Measurements from ENCODE around the gene BCL7A.

The BCL7A gene

DNA sequence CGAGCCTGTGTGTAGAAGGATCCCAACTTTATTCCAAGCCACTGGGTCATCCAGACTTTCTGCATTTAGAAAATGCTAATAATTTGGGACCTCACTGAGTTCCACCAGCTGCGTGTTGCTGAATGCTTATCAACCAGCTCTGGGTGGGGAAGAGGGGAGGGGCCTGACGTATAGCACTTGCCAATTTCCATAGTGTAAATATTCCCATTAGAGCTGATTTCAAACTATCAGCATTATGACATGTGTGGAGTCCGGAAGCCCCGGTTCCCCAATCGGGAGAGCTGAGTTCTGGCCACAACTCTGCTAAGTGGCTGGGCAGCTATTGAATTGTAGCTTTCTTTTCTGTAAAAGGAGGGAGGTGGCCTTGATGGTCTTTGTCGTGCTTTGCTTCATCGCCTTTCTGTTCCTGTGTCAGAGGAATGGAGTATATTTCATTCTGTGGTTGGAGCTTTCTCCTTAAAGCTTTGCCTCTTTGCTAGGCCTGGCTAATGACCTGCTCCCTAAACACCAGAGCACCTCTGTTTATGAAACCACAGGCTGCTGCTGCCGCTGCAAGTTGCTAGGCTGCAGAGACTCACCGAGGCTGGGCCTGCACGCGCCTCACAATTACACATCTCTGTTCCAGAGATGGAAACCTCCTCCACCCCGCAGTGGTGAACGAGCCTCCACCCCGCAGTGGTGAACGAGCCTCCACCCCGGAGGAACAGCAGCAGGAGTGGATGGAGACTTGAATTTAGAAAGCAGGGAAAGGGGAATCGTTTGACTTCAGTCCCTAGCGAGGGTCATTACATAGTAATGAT is 7.7 kb upstream of the BCL7A start:
- no peaks in the 10 kb centered on the region for H3K27me3 ChIP-seq (ENCODE audit: insufficient read depth, low read depth, severe bottlenecking)
- TF ChIP-seq, protein P1, sequence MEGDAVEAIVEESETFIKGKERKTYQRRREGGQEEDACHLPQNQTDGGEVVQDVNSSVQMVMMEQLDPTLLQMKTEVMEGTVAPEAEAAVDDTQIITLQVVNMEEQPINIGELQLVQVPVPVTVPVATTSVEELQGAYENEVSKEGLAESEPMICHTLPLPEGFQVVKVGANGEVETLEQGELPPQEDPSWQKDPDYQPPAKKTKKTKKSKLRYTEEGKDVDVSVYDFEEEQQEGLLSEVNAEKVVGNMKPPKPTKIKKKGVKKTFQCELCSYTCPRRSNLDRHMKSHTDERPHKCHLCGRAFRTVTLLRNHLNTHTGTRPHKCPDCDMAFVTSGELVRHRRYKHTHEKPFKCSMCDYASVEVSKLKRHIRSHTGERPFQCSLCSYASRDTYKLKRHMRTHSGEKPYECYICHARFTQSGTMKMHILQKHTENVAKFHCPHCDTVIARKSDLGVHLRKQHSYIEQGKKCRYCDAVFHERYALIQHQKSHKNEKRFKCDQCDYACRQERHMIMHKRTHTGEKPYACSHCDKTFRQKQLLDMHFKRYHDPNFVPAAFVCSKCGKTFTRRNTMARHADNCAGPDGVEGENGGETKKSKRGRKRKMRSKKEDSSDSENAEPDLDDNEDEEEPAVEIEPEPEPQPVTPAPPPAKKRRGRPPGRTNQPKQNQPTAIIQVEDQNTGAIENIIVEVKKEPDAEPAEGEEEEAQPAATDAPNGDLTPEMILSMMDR (IDR thresholded peaks at IDR 0.05; ENCODE audit: low read depth, low read length), result no peak
- no peak overlapping the region for H3K27ac ChIP-seq
- no peak for DNase-seq
- H3K9me3 ChIP-seq (ENCODE audit: severe bottlenecking), result no peaks in the 10 kb centered on the region
- H3K36me3 ChIP-seq, result no peaks in the 10 kb centered on the region
- H3K4me3 ChIP-seq (ENCODE audit: low read depth, low read length), result no peak overlapping the region

DNA sequence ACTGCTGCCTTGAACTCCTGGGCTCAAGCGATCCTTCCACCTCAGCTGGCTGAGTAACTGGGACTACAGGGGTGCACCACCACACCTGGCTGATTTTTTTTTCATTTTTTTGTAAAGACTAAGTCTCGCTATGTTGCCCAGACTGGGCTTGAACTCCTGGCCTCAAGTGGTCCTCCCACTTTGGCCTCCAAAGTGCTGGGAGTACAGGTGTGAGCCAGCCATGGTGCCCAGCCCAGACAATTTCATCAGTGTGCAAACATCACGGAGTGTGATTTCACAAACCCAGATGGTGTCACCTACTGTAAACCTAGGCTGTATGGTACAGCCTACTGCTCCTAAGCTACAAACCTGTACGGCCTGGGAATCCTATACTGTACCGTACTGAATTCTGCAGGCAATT is 6.9 kb upstream of the BCL7A start:
- no peaks in the 10 kb centered on the region for H3K27me3 ChIP-seq (ENCODE audit: insufficient read depth, low read depth, severe bottlenecking)
- no peak for DNase-seq
- TF ChIP-seq, protein P1 (IDR thresholded peaks at IDR 0.05; ENCODE audit: low read depth, low read length), result no peak
- no peaks in the 10 kb centered on the region for H3K9me3 ChIP-seq (ENCODE audit: severe bottlenecking)
- no peaks in the 10 kb centered on the region for H3K36me3 ChIP-seq
- no peak overlapping the region for H3K4me3 ChIP-seq (ENCODE audit: low read depth, low read length)
- H3K27ac ChIP-seq, result no peak overlapping the region

DNA sequence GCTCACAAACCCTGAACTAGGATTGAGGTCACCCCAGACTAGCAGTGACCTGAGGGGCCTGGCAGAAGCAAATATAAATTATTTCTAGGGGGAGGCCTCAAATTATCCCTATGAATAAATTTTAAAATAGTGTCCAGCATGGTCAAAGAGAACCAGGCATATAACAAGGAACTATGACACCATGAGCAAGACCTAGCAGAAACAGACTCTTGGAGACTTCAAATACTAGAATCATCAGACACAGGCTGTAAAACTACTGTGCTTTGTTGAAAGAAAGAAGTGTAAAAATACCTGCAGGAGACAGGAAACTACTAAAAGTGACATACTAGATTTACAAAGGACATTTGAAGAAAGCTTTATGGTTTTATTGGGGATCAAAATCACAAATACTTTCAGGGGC is 3.2 kb upstream of the BCL7A start:
- Histone ChIP-seq H3K27me3 (ENCODE audit: insufficient read depth, low read depth, severe bottlenecking) (peaks cover 11% of the 10 kb centered on the region), H3K4me3 (ENCODE audit: low read depth, low read length) (no peak overlapping the region), H3K27ac (no peak overlapping the region), H3K9me3 (ENCODE audit: severe bottlenecking) (no peaks in the 10 kb centered on the region), H3K36me3 (no peaks in the 10 kb centered on the region)
- DNase-seq, result no peak
- TF ChIP-seq, protein P1 (IDR thresholded peaks at IDR 0.05; ENCODE audit: low read depth, low read length), result no peak

DNA sequence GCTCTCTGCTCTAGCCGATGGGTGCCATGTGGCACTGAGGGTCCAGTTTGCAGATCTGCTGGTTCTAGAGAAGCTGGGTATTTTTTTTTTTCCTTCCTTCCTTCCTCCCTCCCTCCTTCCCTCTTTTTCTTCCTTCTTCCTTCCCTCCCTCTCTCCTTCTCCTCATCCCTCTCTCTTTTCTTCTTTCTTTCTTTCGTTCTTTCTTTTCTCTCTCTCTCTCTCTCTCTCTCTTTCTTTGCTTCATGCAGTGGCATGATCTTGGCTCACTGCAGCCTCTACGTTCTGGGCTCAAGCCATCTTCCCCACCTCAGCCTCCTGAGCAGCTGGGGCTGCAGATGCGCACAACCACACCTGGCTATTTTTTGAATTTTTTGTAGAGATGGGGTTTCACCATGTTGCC is 2.7 kb upstream of the BCL7A start:
- Histone ChIP-seq H3K36me3 (no peaks in the 10 kb centered on the region), H3K27ac (no peak overlapping the region), H3K4me3 (ENCODE audit: low read depth, low read length) (no peak overlapping the region), H3K27me3 (ENCODE audit: insufficient read depth, low read depth, severe bottlenecking) (peaks cover 12% of the 10 kb centered on the region), H3K9me3 (ENCODE audit: severe bottlenecking) (no peaks in the 10 kb centered on the region)
- TF ChIP-seq, protein P1 (IDR thresholded peaks at IDR 0.05; ENCODE audit: low read depth, low read length), result no peak
- DNase-seq, result no peak

DNA sequence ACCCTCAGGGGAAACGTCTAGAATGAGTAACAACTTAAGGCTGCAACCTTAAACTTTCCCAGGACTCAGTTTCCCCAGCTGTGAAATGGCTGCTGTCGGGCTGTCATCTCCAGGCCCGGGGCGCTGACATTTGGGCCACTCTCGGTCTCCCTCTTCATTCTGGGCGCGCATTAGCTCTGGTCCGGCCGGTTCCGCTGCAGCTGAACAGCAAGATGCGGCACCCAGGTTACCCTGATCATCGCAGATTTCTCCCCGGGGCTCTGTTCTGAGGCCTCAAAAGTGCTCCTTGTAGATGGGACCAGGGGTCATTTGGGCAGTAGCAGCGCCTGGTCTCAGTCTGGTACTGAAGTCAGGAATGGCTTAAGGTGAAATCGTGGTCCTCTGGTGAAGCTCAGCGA is 890 bp upstream of the BCL7A start:
- Histone ChIP-seq H3K4me3 (ENCODE audit: low read depth, low read length) (peak overlapping the region; percentile 32), H3K27ac (no peak overlapping the region), H3K27me3 (ENCODE audit: insufficient read depth, low read depth, severe bottlenecking) (peaks cover 12% of the 10 kb centered on the region), H3K9me3 (ENCODE audit: severe bottlenecking) (no peaks in the 10 kb centered on the region), H3K36me3 (no peaks in the 10 kb centered on the region)
- TF ChIP-seq, protein P1 (IDR thresholded peaks at IDR 0.05; ENCODE audit: low read depth, low read length), result no peak
- DNase-seq, result no peak
